GM15510 (cell line): Measurements from ENCODE around the gene ZC3H14.

Experiments
- POLR2A ChIP-seq: IDR thresholded peaks from 3 replicates; pipeline ENCODE4 v1.6.1; 2011; ENCODE audit warnings: borderline replicate concordance; ENCODE audit not compliant: insufficient read length; ENCODE audit errors: extremely low read depth

The ZC3H14 gene

GRCh38 chr14:88546621-88547385 lies 16.0 kb upstream of the ZC3H14 start:
- no peak for TF ChIP-seq POLR2A

- TF ChIP-seq POLR2A: no peak
These were observed 15.5 kb upstream of the ZC3H14 start for GRCh38 chr14:88547386-88547780.

- no peak for TF ChIP-seq POLR2A
These were observed 12.8 kb upstream of the ZC3H14 start for GRCh38 chr14:88550078-88550477.

GRCh38 chr14:88551094-88551870 lies 11.6 kb upstream of the ZC3H14 start:
- no peak for TF ChIP-seq POLR2A

GRCh38 chr14:88551980-88552431 lies 10.8 kb upstream of the ZC3H14 start:
- TF ChIP-seq POLR2A: no peak

GRCh38 chr14:88552876-88553275 lies 10.0 kb upstream of the ZC3H14 start:
- TF ChIP-seq POLR2A: no peak

GRCh38 chr14:88553886-88554456 lies 8.9 kb upstream of the ZC3H14 start:
- no peak for TF ChIP-seq POLR2A

GRCh38 chr14:88554457-88555286 lies 8.2 kb upstream of the ZC3H14 start, which contains the start of gene PTPN21:
TSS of gene PTPN21 (minus strand) at chr14:88555007. CDS start at chr14:88550417, 4,590 bp downstream.
- TF ChIP-seq POLR2A: no peak

GRCh38 chr14:88556581-88556980 lies 6.3 kb upstream of the ZC3H14 start:
- no peak for TF ChIP-seq POLR2A

- no peak for TF ChIP-seq POLR2A
These were observed 3.0 kb upstream of the ZC3H14 start for GRCh38 chr14:88559852-88560251.

GRCh38 chr14:88562532-88562830 lies 356 bp upstream of the ZC3H14 start:
- no peak for TF ChIP-seq POLR2A

GRCh38 chr14:88563845-88564244 lies 1.0 kb downstream of the ZC3H14 start:
- no peak for TF ChIP-seq POLR2A

- TF ChIP-seq POLR2A: no peak
These were observed 2.6 kb downstream of the ZC3H14 start for GRCh38 chr14:88565427-88565826.

GRCh38 chr14:88568196-88568595 lies 5.4 kb downstream of the ZC3H14 start:
- TF ChIP-seq POLR2A: no peak

- no peak for TF ChIP-seq POLR2A
These were observed 9.3 kb downstream of the ZC3H14 start for GRCh38 chr14:88572117-88572516.
